Thyroid gland (tissue), 4 donors: Measurements from ENCODE around the gene RGS11.

ENCODE experiments used
- CTCF ChIP-seq, 6 experiments: fragments of 200-600 bp in 3 of 6; fragments of 450-650 bp in 3 of 6; sonication (generic) in 3 of 6; IDR thresholded peaks; one replicate each; pipeline ENCODE4 v1.5.1; 2016 to 2019; ENCODE audit warnings: antibody characterized with exemption in 6 of 6, mild to moderate bottlenecking in 2 of 6, inconsistent platforms in 1 of 6, moderate library complexity in 1 of 6
- POLR2A ChIP-seq, 2 donors: fragments of 450-650 bp; IDR thresholded peaks; one replicate each; pipeline ENCODE4 v1.6.1; 2017; ENCODE audit warnings: antibody characterized with exemption in 2 of 2, mild to moderate bottlenecking in 2 of 2, moderate library complexity in 1 of 2

GRCh38 chr16:318628-319027 is 42.9 kb upstream of the RGS11 start:
- TF ChIP-seq CTCF (IDR thresholded peaks at IDR 0.05) (no peak), POLR2A (IDR thresholded peaks at IDR 0.05) (no peak)
